OCI-M1 (cell line): Measurements from ENCODE around the gene PARVB.
"Not testable (repeated sequence)": the region's sequence is repeated elsewhere in the genome, so short reads cannot be mapped to it uniquely, and the experiment has no call there.

Source experiments
- DNase-seq: peaks from one replicate; lab custom pipeline; 2025; lab: John Stamatoyannopoulos, UW

PARVB gene

GRCh38 chr22:43998679-43999264 is 25.3 kb upstream of the PARVB start:
- no peak for DNase-seq

DNA sequence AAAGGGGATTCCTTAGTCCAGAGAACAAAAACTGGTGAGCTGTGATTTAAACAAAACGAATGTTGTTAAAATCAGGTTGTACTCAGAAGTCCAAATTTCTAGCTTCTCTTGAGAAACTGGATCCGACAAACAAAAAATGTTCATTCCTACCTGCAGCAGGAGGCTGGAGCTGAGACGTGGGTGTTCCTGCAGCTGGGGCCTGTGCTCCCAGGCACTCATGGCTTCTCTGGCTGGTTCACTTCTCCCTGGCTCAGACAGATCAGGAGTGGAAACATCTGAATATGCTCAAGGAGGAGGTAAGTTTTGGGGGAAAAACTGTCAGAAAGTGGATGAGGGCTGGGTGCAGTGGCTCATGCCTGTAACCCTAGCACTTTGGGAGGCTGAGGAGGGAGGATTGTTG is 24.7 kb upstream of the PARVB start:
- no peak for DNase-seq

GRCh38 chr22:44000123-44000522 is 24.0 kb upstream of the PARVB start:
- DNase-seq, result no peak

- no peak for DNase-seq
These were observed 22.6 kb upstream of the PARVB start for GRCh38 chr22:44001521-44001920.

GRCh38 chr22:44002324-44002723 is 21.8 kb upstream of the PARVB start:
- no peak for DNase-seq

GRCh38 chr22:44002997-44003396 is 21.1 kb upstream of the PARVB start:
- no peak for DNase-seq

DNA sequence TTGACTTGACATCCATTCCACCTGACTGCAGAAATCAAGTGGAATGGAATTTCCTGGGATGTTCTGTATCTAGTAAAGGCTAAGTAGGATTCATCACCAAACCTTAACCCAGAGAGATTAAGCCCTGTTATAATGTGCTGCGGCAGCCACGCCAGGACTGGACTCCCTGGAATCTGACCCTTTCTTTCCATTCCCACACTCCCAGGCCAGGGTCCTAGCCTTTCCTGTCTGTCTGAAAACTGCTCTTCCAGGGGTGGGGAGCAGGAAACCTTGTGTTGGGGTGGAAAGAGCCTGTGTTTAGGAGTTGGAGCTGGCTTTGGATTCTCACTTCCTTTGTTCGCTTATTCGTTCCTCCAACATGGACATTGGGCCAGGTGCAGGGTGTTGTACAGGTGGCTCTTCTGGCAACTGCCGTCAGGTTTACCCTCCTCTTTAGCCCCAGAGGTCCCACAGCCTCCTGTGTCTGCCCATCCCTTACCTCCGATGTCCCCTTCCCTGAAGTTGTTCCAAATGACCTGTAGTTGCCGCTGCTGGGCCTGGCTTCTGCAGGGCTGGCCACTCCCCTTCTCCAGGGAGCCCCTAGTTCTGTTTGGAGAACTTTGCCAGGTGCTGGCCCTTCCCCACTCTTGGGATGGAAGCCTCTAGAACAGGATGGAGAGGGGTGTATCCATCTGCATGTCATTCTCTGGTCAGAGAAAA is 20.5 kb upstream of the PARVB start:
- DNase-seq, result no peak

GRCh38 chr22:44004104-44004460 is 20.0 kb upstream of the PARVB start:
- DNase-seq, result no peak

GRCh38 chr22:44005524-44005923 is 18.6 kb upstream of the PARVB start:
- DNase-seq, result peak; percentile 91

DNA sequence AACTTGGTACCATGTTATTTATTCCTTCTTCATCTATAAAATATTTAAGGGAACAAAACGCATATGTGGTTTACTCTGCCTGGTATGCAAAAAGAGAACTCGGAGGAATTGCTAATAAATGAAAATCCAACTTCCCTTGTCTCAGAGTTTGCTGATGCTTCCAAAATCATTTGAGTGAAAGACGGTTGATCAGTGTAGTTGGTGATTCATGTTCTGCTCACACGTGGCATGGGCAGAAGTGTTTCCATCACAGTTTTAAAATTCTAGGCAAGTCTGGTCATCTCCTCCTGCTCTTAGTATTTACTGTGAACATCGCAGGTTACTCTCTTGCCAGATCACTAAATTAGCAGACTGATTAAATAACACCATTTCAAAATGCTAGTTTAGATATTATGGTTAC is 11.9 kb upstream of the PARVB start:
- no peak for DNase-seq

DNA sequence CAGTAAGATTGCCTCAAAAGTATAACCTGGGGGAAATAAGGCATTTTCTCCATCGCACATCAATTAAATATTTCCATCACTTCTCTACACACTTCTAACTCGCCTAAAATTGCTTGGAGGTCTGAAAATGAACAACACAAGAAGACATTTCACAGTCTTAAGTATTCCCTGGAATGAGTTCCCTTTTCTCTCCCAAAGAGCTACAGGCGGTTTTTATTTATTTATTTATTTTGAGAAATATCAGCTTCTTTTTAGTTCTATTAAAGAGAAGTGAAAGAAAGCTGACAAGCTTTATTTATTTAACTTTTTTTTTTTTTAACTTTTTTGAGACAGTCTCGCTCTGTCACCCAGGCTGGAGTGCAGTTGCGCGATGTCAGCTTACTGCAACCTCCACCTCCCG is 11.5 kb upstream of the PARVB start:
- no peak for DNase-seq

GRCh38 chr22:44014241-44014640 is 9.9 kb upstream of the PARVB start:
- DNase-seq, result no peak

- not testable (repeated sequence) for DNase-seq
These were observed 7.5 kb upstream of the PARVB start for GRCh38 chr22:44016586-44016985.

DNA sequence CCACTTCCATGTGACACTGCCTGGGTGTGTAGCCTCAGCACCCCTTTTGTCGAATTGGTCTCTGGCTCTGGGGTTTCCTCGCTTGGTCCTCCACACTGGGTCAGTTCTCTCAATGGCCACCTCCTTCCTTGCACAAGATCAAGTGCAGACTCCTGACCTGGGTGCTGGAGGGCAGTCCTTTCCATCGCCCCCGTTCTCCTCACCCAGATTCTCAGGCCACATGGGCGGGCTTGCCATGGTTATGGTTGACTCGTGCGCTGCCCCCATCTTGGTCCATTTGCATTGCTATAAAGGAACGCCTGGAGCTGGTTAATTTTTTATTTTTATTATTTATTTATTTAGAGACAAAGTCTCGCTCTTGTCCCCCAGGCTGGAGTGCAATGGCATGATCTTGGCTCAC is 5.5 kb upstream of the PARVB start:
- DNase-seq, result no peak

DNA sequence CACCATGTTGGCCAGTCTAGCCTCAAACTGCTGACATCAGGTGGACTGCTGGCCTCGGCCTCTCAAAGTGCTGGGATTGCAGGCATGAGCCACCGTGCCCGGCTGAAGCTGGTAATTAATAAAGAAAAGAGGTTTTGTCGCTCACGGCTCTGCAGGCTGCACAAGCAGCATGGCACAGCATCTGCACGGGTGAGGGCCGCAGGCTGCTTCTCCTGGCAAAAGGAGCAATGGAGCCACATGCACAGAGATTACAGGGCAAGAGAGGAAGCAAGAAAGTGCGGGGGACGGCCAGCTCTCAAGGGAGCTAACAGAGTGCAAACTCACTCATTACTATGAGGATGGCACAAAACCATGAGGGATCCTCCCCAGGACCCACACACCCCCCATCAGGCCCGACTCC is 4.7 kb upstream of the PARVB start:
- no peak for DNase-seq

GRCh38 chr22:44019846-44020245 is 4.3 kb upstream of the PARVB start:
- DNase-seq, result no peak

DNA sequence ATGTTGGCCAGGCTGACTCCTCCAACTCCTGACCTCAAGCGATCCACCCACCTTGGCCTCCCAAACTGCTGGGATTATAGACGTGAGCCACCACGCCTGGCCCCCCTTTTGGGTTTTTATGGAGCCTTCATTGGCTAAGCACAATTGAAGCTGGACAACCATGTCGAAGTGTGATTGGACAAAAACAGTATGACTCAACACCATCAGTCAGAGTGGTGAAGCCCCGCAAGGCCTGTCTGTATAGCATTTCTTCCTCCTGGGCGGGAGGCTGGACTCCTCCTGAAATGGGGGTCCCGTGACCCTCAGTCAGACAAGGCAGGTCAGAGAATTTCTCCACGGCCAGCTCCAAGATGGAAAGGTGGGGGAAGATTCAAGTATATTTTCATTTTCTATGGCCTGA is 3.1 kb upstream of the PARVB start:
- no peak for DNase-seq

DNA sequence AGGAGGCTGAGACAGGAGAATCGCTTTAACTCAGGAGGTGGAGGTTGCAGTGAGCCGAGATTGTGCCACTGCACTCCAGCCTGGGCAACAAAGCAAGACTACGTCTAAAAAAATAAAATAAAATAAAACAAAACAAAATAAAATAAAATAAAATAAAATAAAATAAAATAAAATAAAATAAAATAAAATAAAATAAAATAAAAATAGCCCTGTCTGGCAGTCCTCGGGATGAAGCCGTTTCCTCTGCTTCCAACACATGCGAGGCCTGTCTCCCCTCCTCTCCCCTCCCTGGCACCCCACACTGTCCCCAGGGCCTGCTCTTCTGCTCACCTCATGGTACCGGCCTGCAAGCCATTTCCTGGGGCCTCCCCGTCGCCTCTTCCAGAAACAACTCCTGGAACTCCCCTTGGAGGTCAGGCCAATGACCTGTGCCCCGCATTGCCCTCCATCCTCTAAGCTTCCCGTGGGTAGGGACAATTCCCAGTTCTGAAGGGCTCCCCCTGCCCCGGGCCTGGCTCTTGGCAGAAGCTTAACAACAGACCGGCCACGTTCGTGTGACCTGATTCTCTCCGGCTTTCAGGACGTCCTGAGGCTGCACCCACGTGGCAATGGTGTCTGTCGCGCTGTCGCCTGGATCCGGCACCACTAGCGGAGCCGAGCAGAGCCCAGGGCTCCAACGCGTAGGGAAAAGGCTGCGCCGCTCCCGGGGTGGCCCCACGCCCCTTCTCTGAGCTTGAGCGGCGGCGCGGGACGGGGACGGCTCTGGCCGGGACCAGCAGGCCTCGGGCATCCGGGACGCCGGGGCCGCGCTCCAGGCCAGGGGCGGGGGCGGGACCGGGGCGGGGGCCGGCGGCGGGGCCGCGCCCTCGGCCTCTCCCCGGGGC is 456 bp upstream of the PARVB start:
- peak; percentile 60 for DNase-seq

GRCh38 chr22:44025171-44026065 is 1.3 kb downstream of the PARVB start:
- peak; percentile 85 for DNase-seq

DNA sequence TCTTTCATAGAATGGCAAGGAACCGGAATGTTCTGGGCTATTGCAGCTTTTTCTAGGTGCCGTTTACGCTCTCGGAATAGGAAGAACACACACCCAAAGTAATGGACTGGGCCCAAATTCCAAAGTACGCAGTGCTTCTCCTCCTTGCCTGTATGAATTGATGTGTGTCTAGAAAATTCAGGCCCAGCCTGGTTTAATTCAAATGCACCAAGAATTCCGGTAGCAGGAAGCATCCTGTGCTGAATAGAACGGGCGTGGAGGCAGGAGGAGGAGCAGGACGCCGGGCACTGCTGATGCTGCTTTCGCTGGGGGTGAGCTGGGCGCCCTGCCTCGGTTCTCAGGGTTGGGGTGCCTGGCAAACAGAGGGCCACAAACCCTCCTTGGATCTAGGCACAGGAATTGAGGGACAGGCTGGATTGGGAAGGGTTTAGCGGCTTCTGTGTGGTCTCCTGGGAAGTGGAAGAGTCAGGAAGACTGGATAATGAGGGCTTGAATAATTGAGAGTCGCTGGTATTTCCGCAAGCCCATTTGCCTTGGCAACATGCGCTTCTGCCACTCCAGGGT is 2.0 kb downstream of the PARVB start:
- DNase-seq, result no peak

GRCh38 chr22:44026630-44027511 is 2.8 kb downstream of the PARVB start:
- DNase-seq, result peak; percentile 87
